OCI-LY7 (cell line): Measurements from ENCODE around the gene EIF4G3. TPM values are rescaled to one million over a fixed set of nuclear protein-coding genes. Genes with fewer than 3 reads are reported as not detected.
A peak's percentile ranks its signal among the peaks of the same experiment; 100 is the strongest.

Experiments used
- BruUV-seq: library from RNA; stranded (reverse); fragments of 400-500 nt; replicated peaks from 2 replicates; lab custom pipeline; 2021; lab: Mats Ljungman, UMichigan
- CTCF ChIA-PET: fragments of 300-600 bp; sonication (Branson Sonifier 250); formaldehyde crosslinking; loops from one replicate; lab custom pipeline; 2022; ENCODE audit warnings: antibody characterized with exemption; ENCODE audit not compliant: unreplicated experiment; lab: Charles Lee
- POLR2A ChIA-PET: fragments of 300-600 bp; sonication (Branson Sonifier 250); formaldehyde crosslinking; loops from one replicate; lab custom pipeline; 2022; ENCODE audit warnings: antibody characterized with exemption; lab: Charles Lee
- DNase-seq: peaks from one replicate; pipeline ENCODE4 v3.0.0-alpha.2; 2015; ENCODE audit warnings: low spot score
- H2AFZ ChIP-seq: fragments of 200-600 bp; sonication (generic), shearing (Covaris generic); 2 replicates; pipeline ENCODE4 v1.6.1; 2014; ENCODE audit warnings: mild to moderate bottlenecking, antibody characterized with exemption, low read length, moderate library complexity
- H3K27ac ChIP-seq: fragments of 200-600 bp; sonication (generic); 2 replicates; pipeline ENCODE4 v1.5.1; 2014; ENCODE audit warnings: mixed run types, low read depth, mild to moderate bottlenecking, moderate library complexity, low read length, inconsistent platforms; ENCODE audit not compliant: poor library complexity, severe bottlenecking
- H3K36me3 ChIP-seq: fragments of 200-600 bp; sonication (generic); 2 replicates; pipeline ENCODE4 v1.6.1; 2014; ENCODE audit warnings: mild to moderate bottlenecking, antibody characterized with exemption, low read length, moderate library complexity, mixed read lengths; ENCODE audit not compliant: insufficient read depth
- H3K4me1 ChIP-seq: fragments of 200-600 bp; sonication (generic); 2 replicates; pipeline ENCODE4 v1.5.1; 2014; ENCODE audit warnings: mild to moderate bottlenecking, low read length; ENCODE audit not compliant: insufficient read depth, poor library complexity, severe bottlenecking
- H3K4me2 ChIP-seq: fragments of 200-600 bp; sonication (generic); 2 replicates; pipeline ENCODE4 v1.6.1; 2014; ENCODE audit warnings: mild to moderate bottlenecking, low read length
- H3K4me3 ChIP-seq: fragments of 200-600 bp; sonication (generic); 2 replicates; pipeline ENCODE4 v1.5.1; 2014; ENCODE audit warnings: mild to moderate bottlenecking, low read depth, low read length; ENCODE audit not compliant: poor library complexity, severe bottlenecking
- H3K79me2 ChIP-seq: fragments of 200-600 bp; sonication (generic); 2 replicates; pipeline ENCODE4 v1.6.1; 2016; ENCODE audit warnings: low read depth, mild to moderate bottlenecking, low read length, moderate library complexity, mixed read lengths; ENCODE audit not compliant: insufficient read depth
- H3K9me2 ChIP-seq: fragments of 200-600 bp; sonication (generic); 2 replicates; pipeline ENCODE4 v1.6.1; 2016; ENCODE audit warnings: mild to moderate bottlenecking, low read length, mixed read lengths; ENCODE audit not compliant: insufficient read depth
- H3K9me3 ChIP-seq: fragments of 200-600 bp; sonication (generic); 2 replicates; pipeline ENCODE4 v1.6.1; 2014; ENCODE audit warnings: mild to moderate bottlenecking, mixed run types, low read length, mixed read lengths
- H4K20me1 ChIP-seq: fragments of 200-600 bp; sonication (generic); 2 replicates; pipeline ENCODE4 v1.6.1; 2014; ENCODE audit warnings: mild to moderate bottlenecking, antibody characterized with exemption, low read length, moderate library complexity, mixed read lengths; ENCODE audit not compliant: insufficient read depth
- CTCF ChIP-seq: fragments of 200-600 bp; sonication (generic); conservative IDR thresholded peaks from 2 replicates; pipeline ENCODE4 v1.5.1; 2014; ENCODE audit warnings: mild to moderate bottlenecking, antibody characterized with exemption, low read length, moderate library complexity, mixed read lengths
- EZH2phosphoT487 ChIP-seq: fragments of 200-600 bp; sonication (generic); IDR thresholded peaks from 2 replicates; pipeline ENCODE4 v1.6.1; 2018; ENCODE audit warnings: low read depth, borderline replicate concordance, mild to moderate bottlenecking, mixed run types, antibody characterized with exemption, low read length, moderate library complexity, mixed read lengths
- intact Hi-C: fragments of 100-400 bp; cut with micrococcal nuclease; formaldehyde crosslinking; loops from one replicate; pipeline ENCODE4 v1.10.0; 2022; ENCODE audit not compliant: unreplicated experiment
- total RNA-seq, 2 experiments: library from RNA; depleted of rRNA in 1 of 2; stranded (reverse); fragments of >200 nt in 1 of 2; shearing (Covaris generic) in 1 of 2; gene quantifications; 2 replicates each; pipeline ENCODE4 v1.2.3, GENCODE V29; 2014 to 2022

The EIF4G3 gene
- total RNA-seq, 2 experiments from 2014 or later, result 28.5 to 62.1 TPM

DNA sequence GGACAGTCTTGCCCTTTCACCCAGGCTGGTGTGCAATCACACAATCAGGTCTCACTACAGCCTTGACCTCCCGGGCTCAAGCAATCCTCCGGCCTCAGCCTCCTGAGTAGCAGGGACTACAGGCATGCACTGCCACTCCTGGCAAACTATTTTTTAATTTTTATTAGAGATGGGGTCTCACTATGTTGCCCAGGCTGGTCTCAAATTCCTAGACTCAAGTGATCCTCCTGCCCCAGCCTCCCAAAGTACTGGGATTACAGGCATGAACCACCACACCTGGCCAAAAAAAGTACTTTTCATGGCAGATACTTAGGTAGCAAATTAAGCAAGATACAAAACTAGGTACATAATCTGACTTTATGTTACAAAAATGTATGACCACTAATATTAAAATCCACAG, 8.3 kb downstream of the EIF4G3 start:
- Histone ChIP-seq H3K9me3 (no peaks in the 10 kb centered on the region), H2AFZ (no peak overlapping the region), H3K4me3 (no peak overlapping the region), H3K27ac (no peak overlapping the region), H3K4me2 (no peak overlapping the region), H4K20me1 (peaks cover 4% of the 10 kb centered on the region; the same call in 1 of the 2 replicates), H3K36me3 (peaks cover 54% of the 10 kb centered on the region), H3K9me2 (no peaks in the 10 kb centered on the region), H3K4me1 (peaks cover 3% of the 10 kb centered on the region), H3K79me2 (peaks cover 44% of the 10 kb centered on the region)
- intact Hi-C loops, result no loop called here
- no peak for DNase-seq
- TF ChIP-seq EZH2phosphoT487, result no peak
- no peak for TF ChIP-seq CTCF
- CTCF ChIA-PET, result no interaction called here
- BruUV-seq, result no TSS peak
- POLR2A ChIA-PET, result no interaction called here

GRCh38 chr1:21165646-21166045, 11.1 kb downstream of the EIF4G3 start:
- Histone ChIP-seq H4K20me1 (no peaks in the 10 kb centered on the region), H3K9me3 (no peaks in the 10 kb centered on the region), H3K79me2 (peaks cover 32% of the 10 kb centered on the region), H3K4me2 (no peak overlapping the region), H2AFZ (no peak overlapping the region), H3K9me2 (no peaks in the 10 kb centered on the region), H3K4me3 (no peak overlapping the region), H3K4me1 (peaks cover 3% of the 10 kb centered on the region), H3K36me3 (peaks cover 61% of the 10 kb centered on the region), H3K27ac (no peak overlapping the region)
- TF ChIP-seq EZH2phosphoT487 (no peak), CTCF (no peak)
- ChIA-PET CTCF (no interaction called here), POLR2A (interaction anchor here (1.2 kb wide), 1 partner anchor 117 kb away, joined by 4 read pairs; no protein-coding TSS in a partner anchor)
- intact Hi-C loops, result no loop called here
- BruUV-seq, result TSS peak; percentile 26
- DNase-seq, result no peak

DNA sequence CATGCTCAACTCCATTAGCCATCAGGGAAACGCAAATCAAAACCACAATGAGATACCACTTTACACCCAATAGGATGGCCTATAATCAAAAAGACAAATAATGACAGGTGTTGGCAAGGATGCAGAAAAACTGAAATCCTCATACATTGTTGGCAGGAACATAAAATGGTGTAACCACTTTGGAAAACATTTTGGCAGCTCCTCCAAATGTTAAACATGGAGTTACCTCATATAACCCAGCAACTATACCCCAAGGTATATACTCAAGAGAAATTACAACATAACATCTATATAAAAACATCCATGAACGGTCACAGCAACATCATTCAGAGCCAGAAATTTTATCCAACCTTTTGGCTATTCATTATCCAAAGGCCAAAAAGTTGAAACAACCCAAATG, 11.6 kb downstream of the EIF4G3 start:
- H3K4me1 ChIP-seq, result peaks cover 3% of the 10 kb centered on the region
- H4K20me1 ChIP-seq, result no peaks in the 10 kb centered on the region
- H3K27ac ChIP-seq, result no peak overlapping the region
- H2AFZ ChIP-seq, result no peak overlapping the region
- H3K79me2 ChIP-seq, result peaks cover 30% of the 10 kb centered on the region
- no TSS peak for BruUV-seq
- no peaks in the 10 kb centered on the region for H3K9me3 ChIP-seq
- H3K4me3 ChIP-seq, result no peak overlapping the region
- no peak overlapping the region for H3K4me2 ChIP-seq
- TF ChIP-seq EZH2phosphoT487 (no peak), CTCF (no peak)
- no peak for DNase-seq
- peaks cover 59% of the 10 kb centered on the region for H3K36me3 ChIP-seq
- no peaks in the 10 kb centered on the region for H3K9me2 ChIP-seq
- ChIA-PET CTCF (no interaction called here), POLR2A (interaction anchor here (1.2 kb wide), 1 partner anchor 117 kb away, joined by 4 read pairs; no protein-coding TSS in a partner anchor)
- intact Hi-C loops, result no loop called here
